Gastrocnemius medialis (tissue), 4 donors: ENCODE results near the gene SH2D3A. TPM values are rescaled to one million over a fixed set of nuclear protein-coding genes. Genes with fewer than 3 reads are reported as not detected.
A peak's percentile ranks its signal among the peaks of the same experiment; 100 is the strongest.

Experiments
- ATAC-seq, 2 donors: fragments of 150-250 bp; one replicate each; pipeline ENCODE4 v1.9.1; 2016
- DNase-seq, 2 donors: peaks; one replicate each; pipeline ENCODE4 v3.0.0-alpha.2; 2019
- H3K27ac ChIP-seq, 4 donors: fragments of 200-600 bp; sonication (generic); 1 replicate in 1 of 4; 2 replicates in 3 of 4; pipeline ENCODE4 v1.5.1; 2016 to 2018; ENCODE audit warnings: mild to moderate bottlenecking in 2 of 4, moderate library complexity in 1 of 4
- H3K27me3 ChIP-seq, 3 donors: fragments of 200-600 bp; sonication (generic) in 2 of 3; 1 replicate in 1 of 3; 2 replicates in 2 of 3; pipeline versions ENCODE4 v1.5.1 to v1.6.0; 2016 to 2019; ENCODE audit warnings: mild to moderate bottlenecking in 1 of 3, moderate library complexity in 1 of 3
- H3K36me3 ChIP-seq, 2 donors: fragments of 200-600 bp; sonication (generic) in 1 of 2; one replicate each; pipeline ENCODE4 v1.5.1; 2017 to 2018
- H3K4me1 ChIP-seq, 2 donors: fragments of 200-600 bp; sonication (generic) in 1 of 2; one replicate each; pipeline ENCODE4 v1.5.1; 2016 to 2017; ENCODE audit warnings: mild to moderate bottlenecking in 2 of 2
- H3K4me3 ChIP-seq, 4 donors: fragments of 200-600 bp; sonication (generic) in 3 of 4; 1 replicate in 1 of 4; 2 replicates in 3 of 4; pipeline ENCODE4 v1.5.1; 2016 to 2019; ENCODE audit warnings: mild to moderate bottlenecking in 2 of 4
- H3K9me3 ChIP-seq, 3 donors: fragments of 200-600 bp; sonication (generic) in 2 of 3; 1 replicate in 1 of 3; 2 replicates in 2 of 3; pipeline ENCODE4 v1.5.1; 2016 to 2019
- POLR2A ChIP-seq, 2 donors: fragments of 450-650 bp; IDR thresholded peaks; one replicate each; pipeline ENCODE4 v1.6.1; 2017; ENCODE audit warnings: antibody characterized with exemption in 2 of 2, mild to moderate bottlenecking in 2 of 2, moderate library complexity in 2 of 2
- in situ Hi-C, 4 donors: fragments of 200-750 bp; cut with MboI; loops; one replicate each; pipeline versions ENCODE4 v1.15.0 to v1.8.0; 2017; ENCODE audit warnings: low sequenced_read_pairs in 4 of 4
- intact Hi-C: fragments of 100-400 bp; cut with DNase I; formaldehyde crosslinking; loops from one replicate; pipeline ENCODE4 v1.15.1; 2023; ENCODE audit warnings: low total_unique reads
- total RNA-seq, 4 donors: library from RNA; depleted of rRNA; stranded (reverse); fragments of >200 nt; gene quantifications; one replicate each; pipeline versions ENCODE4 v1.1.0 to v1.2.3, GENCODE V29; 2016
- TF ChIP-seq, protein P1 (sequence below), 5 experiments: fragments of 450-650 bp in 3 of 5; fragments of 200-600 bp in 2 of 5; sonication (generic) in 2 of 5; IDR thresholded peaks in 4 of 5; conservative IDR thresholded peaks in 1 of 5; 1 replicate in 4 of 5; 2 replicates in 1 of 5; pipeline ENCODE4 v1.5.1; 2016 to 2019; ENCODE audit warnings: antibody characterized with exemption in 5 of 5, mild to moderate bottlenecking in 3 of 5, moderate library complexity in 3 of 5

The SH2D3A gene
- total RNA-seq, 4 donors from 2014 or later: not detected

DNA sequence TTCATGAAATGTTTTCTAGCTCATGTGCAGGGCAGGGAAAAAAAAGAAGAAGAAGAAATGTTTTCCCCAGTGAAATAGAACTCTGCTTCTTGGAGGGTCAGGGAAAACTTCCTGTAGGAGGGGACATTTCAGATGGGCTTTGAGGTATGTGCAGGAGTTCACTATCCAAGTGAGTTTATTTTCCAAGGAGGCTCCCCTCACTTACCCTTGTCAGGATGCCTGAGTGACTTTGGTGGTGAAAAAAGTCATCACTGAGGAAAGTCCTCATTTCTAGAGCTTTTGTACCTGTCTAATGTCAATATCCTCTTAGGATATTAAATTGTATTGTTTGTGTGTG lies 46.1 kb downstream of the SH2D3A start:
- no peaks in the 10 kb centered on the region for H3K9me3 ChIP-seq
- intact Hi-C loops: no loop called here
- ATAC-seq (no peak), DNase-seq (no peak)
- H3K36me3 ChIP-seq: no peaks in the 10 kb centered on the region
- H3K4me3 ChIP-seq: no peak overlapping the region
- peak overlapping the region in 1 of 4 donors; percentile 41 for H3K27ac ChIP-seq
- H3K4me1 ChIP-seq: no peaks in the 10 kb centered on the region
- TF ChIP-seq POLR2A (IDR thresholded peaks at IDR 0.05): no peak
- TF ChIP-seq, protein P1, sequence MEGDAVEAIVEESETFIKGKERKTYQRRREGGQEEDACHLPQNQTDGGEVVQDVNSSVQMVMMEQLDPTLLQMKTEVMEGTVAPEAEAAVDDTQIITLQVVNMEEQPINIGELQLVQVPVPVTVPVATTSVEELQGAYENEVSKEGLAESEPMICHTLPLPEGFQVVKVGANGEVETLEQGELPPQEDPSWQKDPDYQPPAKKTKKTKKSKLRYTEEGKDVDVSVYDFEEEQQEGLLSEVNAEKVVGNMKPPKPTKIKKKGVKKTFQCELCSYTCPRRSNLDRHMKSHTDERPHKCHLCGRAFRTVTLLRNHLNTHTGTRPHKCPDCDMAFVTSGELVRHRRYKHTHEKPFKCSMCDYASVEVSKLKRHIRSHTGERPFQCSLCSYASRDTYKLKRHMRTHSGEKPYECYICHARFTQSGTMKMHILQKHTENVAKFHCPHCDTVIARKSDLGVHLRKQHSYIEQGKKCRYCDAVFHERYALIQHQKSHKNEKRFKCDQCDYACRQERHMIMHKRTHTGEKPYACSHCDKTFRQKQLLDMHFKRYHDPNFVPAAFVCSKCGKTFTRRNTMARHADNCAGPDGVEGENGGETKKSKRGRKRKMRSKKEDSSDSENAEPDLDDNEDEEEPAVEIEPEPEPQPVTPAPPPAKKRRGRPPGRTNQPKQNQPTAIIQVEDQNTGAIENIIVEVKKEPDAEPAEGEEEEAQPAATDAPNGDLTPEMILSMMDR (IDR thresholded peaks at IDR 0.05 in 4 of 5, conservative IDR thresholded peaks at IDR 0.05 in 1 of 5): no peak
- peaks cover 0 to 2% (median 0%) of the 10 kb centered on the region in 3 donors for H3K27me3 ChIP-seq
- in situ Hi-C loops: no loop called here

DNA sequence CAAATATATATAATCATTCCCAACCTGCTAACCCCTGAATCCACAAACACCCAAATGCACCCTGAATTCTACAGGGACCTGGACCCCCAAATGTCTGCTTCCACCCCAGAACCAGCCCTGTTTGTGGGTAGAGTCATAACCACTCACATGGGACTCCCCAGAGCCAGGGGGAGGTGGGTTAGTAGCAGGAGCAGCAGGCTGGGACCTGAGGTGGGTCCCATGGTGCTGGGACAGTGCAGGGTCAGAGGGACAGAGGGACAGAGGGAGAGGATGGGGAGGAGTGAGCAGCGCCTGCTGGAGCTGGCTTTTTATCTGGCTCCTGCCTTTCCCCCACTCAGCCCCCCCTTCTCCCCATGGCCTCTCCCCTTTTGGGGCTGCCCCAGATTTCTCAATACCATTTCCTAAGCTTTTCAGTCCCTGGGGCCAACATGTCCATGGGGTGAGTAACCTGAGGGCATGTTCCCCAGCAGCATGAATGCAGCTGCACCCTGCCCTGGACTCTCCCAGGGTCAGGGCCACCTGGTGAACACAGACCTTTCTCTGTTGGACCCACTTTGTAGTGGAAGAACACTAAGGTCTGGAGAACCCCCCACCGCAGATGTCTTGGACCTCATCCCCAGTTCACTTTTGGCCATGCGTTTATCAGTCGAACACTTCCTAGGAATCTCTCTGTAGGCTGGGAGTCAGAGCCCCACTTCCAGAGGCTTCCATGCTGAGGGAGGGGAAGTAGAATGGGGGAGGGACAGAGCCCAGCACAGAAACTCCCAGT lies 46.7 kb downstream of the SH2D3A start, which contains the start of gene C3:
Gene C3 (minus strand): TSS at position 282 of the 769 bp plus-strand sequence. CDS start 61 bp downstream, at position 221.
- in situ Hi-C loops (no loop called here), intact Hi-C loops (no loop called here)
- Histone ChIP-seq H3K27me3 (peaks cover 0 to 2% (median 0%) of the 10 kb centered on the region in 3 donors), H3K27ac (peak within 1 kb of the TSS in 2 of 4 donors; percentile 41 to 43), H3K4me1 (no peaks in the 10 kb centered on the region), H3K36me3 (no peaks in the 10 kb centered on the region), H3K9me3 (no peaks in the 10 kb centered on the region), H3K4me3 (peak within 1 kb of the TSS in 1 of 4 donors; percentile 8)
- DNase-seq (peak; percentile 49 to 73), ATAC-seq (peak; percentile 77 to 79)
- peak in 1 of 2 donors; percentile 13 for TF ChIP-seq POLR2A (IDR thresholded peaks at IDR 0.05)
- TF ChIP-seq, protein P1 (IDR thresholded peaks at IDR 0.05 in 4 of 5, conservative IDR thresholded peaks at IDR 0.05 in 1 of 5): no peak

- H3K9me3 ChIP-seq: no peaks in the 10 kb centered on the region
- H3K27me3 ChIP-seq: peaks cover 0 to 2% (median 0%) of the 10 kb centered on the region in 3 donors
- in situ Hi-C loops (no loop called here), intact Hi-C loops (no loop called here)
- peak overlapping the region in 1 of 4 donors; percentile 43 for H3K27ac ChIP-seq
- ATAC-seq (no peak), DNase-seq (no peak)
- no peaks in the 10 kb centered on the region for H3K36me3 ChIP-seq
- no peaks in the 10 kb centered on the region for H3K4me1 ChIP-seq
- TF ChIP-seq POLR2A (IDR thresholded peaks at IDR 0.05): no peak
- TF ChIP-seq, protein P1 (IDR thresholded peaks at IDR 0.05 in 4 of 5, conservative IDR thresholded peaks at IDR 0.05 in 1 of 5): no peak
- H3K4me3 ChIP-seq: peak overlapping the region in 1 of 4 donors; percentile 8
These were observed 47.3 kb downstream of the SH2D3A start for GRCh38 chr19:6719992-6720368.

DNA sequence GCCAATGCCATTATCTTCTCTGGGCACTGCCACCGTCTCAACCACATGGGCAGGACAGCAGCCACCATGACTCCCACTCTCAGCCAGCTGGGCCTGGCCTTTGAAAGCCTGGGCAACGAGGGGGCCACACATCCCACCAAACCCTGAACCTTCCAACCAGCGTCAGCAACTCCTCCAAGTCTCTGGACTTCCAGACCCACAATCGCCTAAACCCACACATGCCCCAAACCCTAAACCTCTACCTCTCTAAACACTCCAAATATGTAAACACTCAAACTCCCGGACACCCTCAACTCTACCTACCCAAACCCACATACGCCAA lies 47.7 kb downstream of the SH2D3A start:
- H3K27ac ChIP-seq: no peak overlapping the region
- H3K4me1 ChIP-seq: no peaks in the 10 kb centered on the region
- peak overlapping the region in 1 of 4 donors; percentile 8 for H3K4me3 ChIP-seq
- DNase-seq (no peak), ATAC-seq (no peak)
- H3K27me3 ChIP-seq: peaks cover 0 to 2% (median 0%) of the 10 kb centered on the region in 3 donors
- intact Hi-C loops (no loop called here), in situ Hi-C loops (no loop called here)
- H3K9me3 ChIP-seq: no peaks in the 10 kb centered on the region
- no peaks in the 10 kb centered on the region for H3K36me3 ChIP-seq
- no peak for TF ChIP-seq POLR2A (IDR thresholded peaks at IDR 0.05)
- TF ChIP-seq, protein P1 (IDR thresholded peaks at IDR 0.05 in 4 of 5, conservative IDR thresholded peaks at IDR 0.05 in 1 of 5): no peak
